B cell (primary cell): Measurements from ENCODE around the gene ACOX3. TPM values are rescaled to one million over a fixed set of nuclear protein-coding genes. Genes with fewer than 3 reads are reported as not detected.

Source experiments
- ATAC-seq: fragments of 200-7000 bp; cut with Tn5 transposase; one replicate; pipeline ENCODE4 v1.10.0; 2021; ENCODE audit warnings: low read depth, mild to moderate bottlenecking, moderate number of reproducible peaks, moderate library complexity
- CTCF ChIA-PET: fragments of 350-600 bp; sonication (Branson Sonifier 250); formaldehyde crosslinking; loops from one replicate; lab custom pipeline; 2021; ENCODE audit warnings: antibody characterized with exemption, inconsistent platforms; lab: Charles Lee
- POLR2A ChIA-PET: fragments of 350-600 bp; sonication (Branson Sonifier 250); formaldehyde crosslinking; loops from one replicate; lab custom pipeline; 2021; ENCODE audit warnings: antibody characterized with exemption; lab: Charles Lee
- DNase-seq: peaks from one replicate; pipeline ENCODE4 v3.0.0; 2013
- H2AFZ ChIP-seq: 2 replicates; pipeline ENCODE4 v1.6.1; 2012; ENCODE audit warnings: mild to moderate bottlenecking, low read depth, low read length; ENCODE audit not compliant: insufficient read depth, poor library complexity, severe bottlenecking
- H3K27ac ChIP-seq, 2 donors: 1 replicate in 1 of 2; 2 replicates in 1 of 2; pipeline ENCODE4 v1.5.1; 2012 to 2013; ENCODE audit warnings: low read length in 2 of 2, mild to moderate bottlenecking in 2 of 2, moderate library complexity in 1 of 2
- H3K27me3 ChIP-seq, 4 experiments: fragments of 200-600 bp in 1 of 4; sonication (generic) in 1 of 4; replicated peaks in 1 of 4; 1 replicate in 2 of 4; 2 replicates in 2 of 4; pipeline versions ENCODE4 v1.6.1 to v1.7.0; 2013 to 2016; ENCODE audit warnings: low read length in 3 of 4, mild to moderate bottlenecking in 2 of 4, mixed read lengths in 1 of 4, moderate library complexity in 1 of 4; ENCODE audit not compliant: insufficient read depth in 4 of 4, control insufficient read depth in 3 of 4; ENCODE audit errors: control extremely low read depth in 1 of 4
- H3K36me3 ChIP-seq, 2 experiments: replicated peaks in 1 of 2; 1 replicate in 1 of 2; 2 replicates in 1 of 2; pipeline versions ENCODE4 v1.6.1 to v1.7.1; 2013; ENCODE audit warnings: low read length in 1 of 2; ENCODE audit not compliant: insufficient read depth in 2 of 2, control insufficient read depth in 1 of 2; ENCODE audit errors: control extremely low read depth in 1 of 2, extremely low read depth in 1 of 2
- H3K4me1 ChIP-seq, 2 donors: fragments of 200-600 bp in 1 of 2; sonication (generic) in 1 of 2; 1 replicate in 1 of 2; 2 replicates in 1 of 2; pipeline versions ENCODE4 v1.5.1 to v1.6.1; 2013 to 2017; ENCODE audit warnings: low read length in 2 of 2; ENCODE audit not compliant: control insufficient read depth in 2 of 2, insufficient read depth in 2 of 2
- H3K4me2 ChIP-seq: replicated peaks from 2 replicates; pipeline ENCODE3; 2012; ENCODE audit warnings: mild to moderate bottlenecking, low read depth, low read length; ENCODE audit not compliant: poor library complexity, severe bottlenecking
- H3K4me3 ChIP-seq, 5 experiments: fragments of 200-600 bp in 1 of 5; sonication (generic) in 1 of 5; 1 replicate in 3 of 5; 2 replicates in 2 of 5; pipeline versions ENCODE4 v1.5.1 to v1.7.0; 2011 to 2016; ENCODE audit warnings: low read length in 4 of 5, mild to moderate bottlenecking in 4 of 5, low read depth in 2 of 5, control low read depth in 1 of 5, moderate library complexity in 1 of 5; ENCODE audit not compliant: insufficient read depth in 1 of 5; ENCODE audit errors: control extremely low read depth in 1 of 5, extremely low read depth in 1 of 5
- H3K79me2 ChIP-seq: fragments of 200-600 bp; sonication (generic); one replicate; pipeline ENCODE4 v1.6.0; 2016; ENCODE audit warnings: low read length; ENCODE audit not compliant: control insufficient read depth, insufficient read depth
- H3K9ac ChIP-seq: fragments of 200-600 bp; sonication (generic); 2 replicates; pipeline ENCODE4 v1.6.1; 2017; ENCODE audit warnings: mild to moderate bottlenecking, low read length, moderate library complexity
- H3K9me3 ChIP-seq, 3 donors: one replicate each; pipeline versions ENCODE4 v1.6.1 to v1.7.1; 2013; ENCODE audit warnings: low read length in 2 of 3; ENCODE audit not compliant: control insufficient read depth in 2 of 3, insufficient read depth in 1 of 3; ENCODE audit errors: control extremely low read depth in 1 of 3
- H4K20me1 ChIP-seq: 2 replicates; pipeline ENCODE4 v1.6.0; 2012; ENCODE audit warnings: mild to moderate bottlenecking, low read length; ENCODE audit not compliant: insufficient read depth, control insufficient read depth, poor library complexity, severe bottlenecking
- H3K27ac Mint-ChIP-seq: one replicate; pipeline ENCODE4 v1.8.0; 2021; ENCODE audit warnings: mixed read lengths
- H3K27me3 Mint-ChIP-seq: one replicate; pipeline ENCODE4 v1.8.0; 2021; ENCODE audit warnings: mixed read lengths
- H3K4me1 Mint-ChIP-seq: one replicate; pipeline ENCODE4 v1.8.0; 2021; ENCODE audit warnings: mixed read lengths
- H3K4me3 Mint-ChIP-seq: one replicate; pipeline ENCODE4 v1.8.0; 2021; ENCODE audit warnings: mixed read lengths
- H3K9me3 Mint-ChIP-seq: one replicate; pipeline ENCODE4 v1.8.0; 2022; ENCODE audit warnings: mixed read lengths; ENCODE audit not compliant: insufficient read depth
- CTCF ChIP-seq: fragments of 200-600 bp; IDR thresholded peaks from one replicate; pipeline ENCODE4 v1.8.0; 2022; ENCODE audit warnings: antibody characterized with exemption, mild to moderate bottlenecking
- EZH2 ChIP-seq: IDR thresholded peaks from 2 replicates; pipeline ENCODE4 v1.6.1; 2012; ENCODE audit warnings: borderline replicate concordance, low read depth, mild to moderate bottlenecking, moderate library complexity, low read length; ENCODE audit not compliant: insufficient read depth, poor library complexity, severe bottlenecking
- WGBS: methylation state at CpG from one replicate; pipeline ENCODE4 v1.1.5; 2013; ENCODE audit warnings: missing lambda C conversion rate; ENCODE audit not compliant: insufficient coverage; 5-methylcytosine and 5-hydroxymethylcytosine counted together
- intact Hi-C: fragments of 100-400 bp; cut with micrococcal nuclease; formaldehyde crosslinking; loops from one replicate; pipeline ENCODE4 v1.10.0; 2022
- polyA plus RNA-seq: library from polyadenylated mRNA; depleted of rRNA; stranded (reverse); fragments of >200 nt; gene quantifications from 2 replicates; pipeline ENCODE4 v1.2.3, GENCODE V29; 2012
- total RNA-seq, 2 donors: library from RNA; stranded (reverse); fragments of 120-200 nt in 1 of 2; gene quantifications; 1 replicate in 1 of 2; 2 replicates in 1 of 2; pipeline versions ENCODE4 v1.2.3 to v1.2.4, GENCODE V29; 2013 to 2022

The ACOX3 gene
- total and polyA plus RNA-seq, 2 donors (not counting 1 experiment from before 2014, with no cell fraction given) = 4.6 to 23.1 TPM

GRCh38 chr4:8396762-8397406 is 43.6 kb downstream of the ACOX3 start:
- Histone ChIP-seq H3K36me3 (peaks cover 0 to 6% of the 10 kb centered on the region in 2 experiments), H3K27ac (no peak overlapping the region), H3K4me2 (no peak overlapping the region), H3K4me1 (no peaks in the 10 kb centered on the region), H3K4me3 (no peak overlapping the region), H3K9me3 (peaks cover 0 to 4% (median 0%) of the 10 kb centered on the region in 3 donors), H4K20me1 (no peaks in the 10 kb centered on the region), H3K79me2 (no peaks in the 10 kb centered on the region), H3K9ac (no peak overlapping the region), H3K27me3 (no peaks in the 10 kb centered on the region), H2AFZ (no peak overlapping the region)
- no peak for DNase-seq
- Mint-ChIP-seq H3K9me3 (no peaks in the 10 kb centered on the region), H3K27me3 (no peaks in the 10 kb centered on the region), H3K4me1 (peaks cover 2% of the 10 kb centered on the region), H3K4me3 (no peak overlapping the region), H3K27ac (no peak overlapping the region)
- TF ChIP-seq CTCF = no peak
- TF ChIP-seq EZH2 = no peak
- POLR2A ChIA-PET = no interaction called here
- 98% methylated on average over 23 of the region's 27 CpGs for WGBS
- CTCF ChIA-PET = no interaction called here
- intact Hi-C loops = no loop called here
- ATAC-seq = no peak

DNA sequence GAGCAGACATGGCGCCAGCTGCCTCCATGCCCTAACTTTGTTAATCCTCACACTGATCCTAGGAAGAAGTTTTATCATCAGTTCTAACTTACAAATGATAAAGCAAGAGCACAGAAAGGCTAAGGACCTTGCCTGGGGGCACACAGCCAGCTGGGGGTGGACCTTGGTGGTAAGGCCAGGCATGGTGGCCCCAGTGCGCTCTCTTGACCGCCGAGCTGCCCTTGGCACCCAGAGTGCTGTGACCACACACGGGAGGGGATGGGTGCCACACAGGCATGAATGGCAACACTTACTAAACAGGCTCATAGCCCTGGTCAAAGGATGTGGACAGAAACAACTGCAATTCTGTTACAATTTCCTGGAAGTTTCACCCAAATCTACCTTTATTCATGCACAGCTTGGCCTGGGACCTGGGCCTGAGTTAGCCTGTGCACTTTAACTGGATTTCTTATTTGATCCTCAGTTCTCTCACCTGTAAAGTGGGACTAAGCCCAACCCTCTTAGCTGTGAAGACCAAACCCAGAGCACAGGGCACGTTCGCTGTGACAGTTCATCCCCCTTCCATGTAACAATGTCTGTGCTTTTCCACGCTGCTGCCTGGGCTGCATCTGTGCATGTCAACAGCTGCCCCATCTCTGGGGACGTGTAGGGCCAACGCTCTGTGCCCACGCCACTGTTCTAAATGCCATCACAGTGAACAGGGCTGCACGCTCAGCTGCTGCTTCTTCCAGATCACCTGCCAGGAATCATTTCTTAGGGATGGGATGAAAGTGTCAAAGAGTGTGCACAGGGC is 44.8 kb downstream of the ACOX3 start:
- no peak overlapping the region for H2AFZ ChIP-seq
- intact Hi-C loops = no loop called here
- no peak overlapping the region for H3K27ac ChIP-seq
- Mint-ChIP-seq H3K9me3 (no peaks in the 10 kb centered on the region), H3K27me3 (no peaks in the 10 kb centered on the region), H3K4me3 (no peak overlapping the region), H3K4me1 (peaks cover 6% of the 10 kb centered on the region), H3K27ac (no peak overlapping the region)
- no peaks in the 10 kb centered on the region for H3K79me2 ChIP-seq
- POLR2A ChIA-PET = no interaction called here
- DNase-seq (no peak), ATAC-seq (no peak)
- H3K9me3 ChIP-seq = peaks cover 0 to 4% (median 0%) of the 10 kb centered on the region in 3 donors
- CTCF ChIA-PET = no interaction called here
- no peak for TF ChIP-seq CTCF
- TF ChIP-seq EZH2 = no peak
- no peak overlapping the region for H3K4me2 ChIP-seq
- peaks cover 0 to 10% of the 10 kb centered on the region in 2 experiments for H3K36me3 ChIP-seq
- no peak overlapping the region for H3K4me3 ChIP-seq
- H3K9ac ChIP-seq = no peak overlapping the region
- no peaks in the 10 kb centered on the region for H3K27me3 ChIP-seq
- WGBS = 90% methylated on average over 10 of the region's 12 CpGs
- H3K4me1 ChIP-seq = no peaks in the 10 kb centered on the region
- no peaks in the 10 kb centered on the region for H4K20me1 ChIP-seq
